ENCODE measurements around the gene SBK3. TPM values are rescaled to one million over a fixed set of nuclear protein-coding genes. Genes with fewer than 3 reads are reported as not detected.

Gene SBK3
- total RNA-seq, 2 donors from 2014 or later, result not detected

DNA sequence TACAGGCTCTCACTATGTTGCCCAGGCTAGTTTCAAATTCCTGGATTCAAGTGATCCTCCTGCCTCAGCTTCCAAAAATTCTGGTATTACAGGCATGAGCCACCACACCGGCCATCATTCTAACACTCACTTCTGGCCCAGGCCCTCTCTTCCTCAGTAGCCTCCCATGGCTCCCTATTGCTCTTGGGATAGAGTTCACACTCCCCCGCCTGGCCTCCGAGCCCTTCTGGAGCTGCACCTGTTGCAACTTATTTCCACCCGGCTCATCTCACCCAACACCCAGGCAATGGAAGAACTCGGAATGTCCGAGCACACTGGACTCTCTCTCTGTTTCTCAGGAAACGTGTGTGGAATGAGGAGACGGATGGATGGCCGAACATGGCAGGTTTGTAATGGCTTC lies 9.0 kb upstream of the SBK3 start:
- no peaks in the 10 kb centered on the region for H3K36me3 Mint-ChIP-seq (ENCODE audit: low read depth)
- H3K4me1 Mint-ChIP-seq, result no peaks in the 10 kb centered on the region
- H3K9me3 Mint-ChIP-seq, result no peaks in the 10 kb centered on the region
- no peak for ATAC-seq (replicated peaks)
- peaks cover 7% of the 10 kb centered on the region for H3K27me3 Mint-ChIP-seq
- H3K27ac Mint-ChIP-seq, result peak overlapping the region; percentile 9
- H3K4me3 Mint-ChIP-seq, result no peak overlapping the region

- ATAC-seq (replicated peaks), result no peak
- H3K27me3 Mint-ChIP-seq, result peaks cover 7% of the 10 kb centered on the region
- no peak overlapping the region for H3K27ac Mint-ChIP-seq
- H3K36me3 Mint-ChIP-seq (ENCODE audit: low read depth), result no peaks in the 10 kb centered on the region
- no peaks in the 10 kb centered on the region for H3K4me1 Mint-ChIP-seq
- H3K4me3 Mint-ChIP-seq, result no peak overlapping the region
- no peaks in the 10 kb centered on the region for H3K9me3 Mint-ChIP-seq
Measured at GRCh38 chr19:55553217-55554182, 8.2 kb upstream of the SBK3 start.

DNA sequence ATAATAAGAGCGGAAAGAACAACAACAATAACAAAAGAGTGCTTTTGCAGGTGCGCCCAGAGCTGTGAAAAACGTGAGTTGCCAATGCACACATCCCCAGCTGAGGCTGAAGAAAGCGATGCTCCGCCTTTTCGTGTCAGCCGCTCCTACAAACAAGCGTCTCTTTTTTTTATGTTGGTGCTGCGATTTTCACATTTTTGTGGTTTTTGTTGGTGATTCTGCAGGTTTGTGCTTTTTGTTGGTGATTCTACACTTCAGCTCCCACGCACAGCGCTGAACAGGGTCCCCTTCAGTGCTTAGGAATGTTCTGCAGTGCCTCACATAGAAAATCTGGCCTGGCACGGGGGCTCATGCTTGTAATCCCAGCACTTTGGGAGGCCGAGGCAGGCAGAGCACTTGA lies 7.3 kb upstream of the SBK3 start:
- Mint-ChIP-seq H3K27ac (no peak overlapping the region), H3K27me3 (peaks cover 11% of the 10 kb centered on the region), H3K4me3 (no peak overlapping the region), H3K9me3 (no peaks in the 10 kb centered on the region), H3K4me1 (no peaks in the 10 kb centered on the region), H3K36me3 (ENCODE audit: low read depth) (no peaks in the 10 kb centered on the region)
- ATAC-seq (replicated peaks), result no peak

DNA sequence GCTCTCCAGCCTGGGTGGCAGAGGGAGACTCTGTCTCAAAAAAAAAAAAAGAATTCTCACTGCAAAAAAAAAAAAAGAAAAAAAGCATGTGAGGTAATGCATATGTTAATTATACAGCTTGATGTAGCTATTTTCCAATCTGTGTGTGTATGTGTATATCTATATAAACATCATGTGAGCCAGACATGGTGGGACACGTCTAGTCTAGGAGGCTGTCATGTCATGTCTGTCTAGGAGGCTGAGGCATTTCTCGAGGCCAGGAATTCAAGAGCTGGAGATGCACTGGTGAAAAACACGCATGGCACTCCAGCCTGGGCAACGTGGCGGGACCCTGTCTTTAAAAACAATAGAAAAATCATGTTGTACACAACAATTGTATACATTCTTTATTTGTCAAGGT lies 6.9 kb upstream of the SBK3 start:
- no peaks in the 10 kb centered on the region for H3K36me3 Mint-ChIP-seq (ENCODE audit: low read depth)
- no peaks in the 10 kb centered on the region for H3K4me1 Mint-ChIP-seq
- H3K9me3 Mint-ChIP-seq, result no peaks in the 10 kb centered on the region
- H3K27me3 Mint-ChIP-seq, result peaks cover 12% of the 10 kb centered on the region
- no peak overlapping the region for H3K27ac Mint-ChIP-seq
- no peak for ATAC-seq (replicated peaks)
- H3K4me3 Mint-ChIP-seq, result no peak overlapping the region

DNA sequence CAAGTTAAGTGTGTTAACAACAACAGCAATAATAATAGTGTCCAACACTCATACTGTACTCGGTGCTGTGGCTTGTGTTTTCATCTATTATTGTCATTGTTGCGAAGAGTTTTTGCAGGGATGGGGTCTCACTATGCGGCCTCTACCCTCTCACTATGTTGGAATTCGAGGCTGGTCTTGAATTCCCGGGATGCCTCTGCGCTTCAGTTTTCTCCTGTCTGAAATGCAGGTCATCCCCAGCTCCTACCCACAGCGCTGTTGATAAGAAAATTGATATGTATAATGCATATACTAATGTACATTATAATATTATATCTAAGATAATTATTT lies 4.9 kb upstream of the SBK3 start:
- Mint-ChIP-seq H3K4me1 (no peaks in the 10 kb centered on the region), H3K27ac (no peak overlapping the region), H3K4me3 (no peak overlapping the region), H3K36me3 (ENCODE audit: low read depth) (no peaks in the 10 kb centered on the region), H3K27me3 (peaks cover 21% of the 10 kb centered on the region), H3K9me3 (no peaks in the 10 kb centered on the region)
- no peak for ATAC-seq (replicated peaks)

GRCh38 chr19:55549500-55550320 lies 4.4 kb upstream of the SBK3 start:
- no peaks in the 10 kb centered on the region for H3K4me1 Mint-ChIP-seq
- no peaks in the 10 kb centered on the region for H3K9me3 Mint-ChIP-seq
- H3K27ac Mint-ChIP-seq, result no peak overlapping the region
- H3K27me3 Mint-ChIP-seq, result peaks cover 24% of the 10 kb centered on the region
- H3K4me3 Mint-ChIP-seq, result no peak overlapping the region
- ATAC-seq (replicated peaks), result no peak
- H3K36me3 Mint-ChIP-seq (ENCODE audit: low read depth), result no peaks in the 10 kb centered on the region

- no peak for ATAC-seq (replicated peaks)
- no peak overlapping the region for H3K27ac Mint-ChIP-seq
Measured at GRCh38 chr19:55546822-55547614, 1.7 kb upstream of the SBK3 start.

GRCh38 chr19:55546011-55546410 lies 668 bp upstream of the SBK3 start:
- Mint-ChIP-seq H3K4me1 (no peaks in the 10 kb centered on the region), H3K36me3 (ENCODE audit: low read depth) (no peaks in the 10 kb centered on the region), H3K27me3 (peaks cover 21% of the 10 kb centered on the region), H3K4me3 (no peak overlapping the region), H3K9me3 (no peaks in the 10 kb centered on the region), H3K27ac (no peak overlapping the region)
- ATAC-seq (replicated peaks), result no peak

More at GRCh38 chr19:55546822-55547614, 1.7 kb upstream of the SBK3 start:
- no peaks in the 10 kb centered on the region for H3K36me3 Mint-ChIP-seq (ENCODE audit: low read depth)
- H3K9me3 Mint-ChIP-seq, result no peaks in the 10 kb centered on the region
- H3K27me3 Mint-ChIP-seq, result peaks cover 21% of the 10 kb centered on the region
- H3K4me3 Mint-ChIP-seq, result no peak overlapping the region
- no peaks in the 10 kb centered on the region for H3K4me1 Mint-ChIP-seq

DNA sequence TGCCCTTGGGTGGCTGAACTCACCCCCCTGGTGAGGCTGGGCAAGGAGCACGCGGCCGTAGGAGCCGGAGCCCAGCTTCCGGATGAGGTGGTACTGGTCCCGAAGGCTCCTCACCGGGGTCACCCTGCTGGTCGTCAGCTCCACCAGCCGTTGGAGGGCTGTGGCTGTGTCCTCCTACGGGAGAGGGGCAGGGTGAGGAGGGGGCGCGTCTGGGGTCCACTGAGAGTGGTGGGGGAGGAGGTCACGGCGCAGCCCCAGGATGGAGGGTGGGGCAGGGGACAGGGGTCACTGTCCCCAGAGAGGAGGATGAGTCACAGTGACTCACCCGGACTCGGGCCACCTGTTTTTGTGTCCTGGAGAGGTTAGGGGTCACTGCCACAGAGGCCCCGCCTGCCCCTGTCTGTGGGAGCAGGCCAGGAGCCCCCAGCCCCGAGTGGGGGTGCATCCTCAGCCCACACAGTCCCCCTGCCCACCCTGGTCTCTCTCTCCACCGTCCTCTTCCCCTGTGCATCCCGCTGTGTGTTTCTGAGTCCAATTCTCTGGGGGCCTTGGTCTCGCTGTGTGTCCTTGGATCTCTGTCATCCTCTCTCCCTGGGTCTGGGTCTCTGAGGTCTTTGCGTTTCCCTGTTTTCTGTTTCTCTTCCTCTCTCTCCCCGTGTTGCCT lies 435 bp downstream of the SBK3 start:
- no peak for ATAC-seq (replicated peaks)

DNA sequence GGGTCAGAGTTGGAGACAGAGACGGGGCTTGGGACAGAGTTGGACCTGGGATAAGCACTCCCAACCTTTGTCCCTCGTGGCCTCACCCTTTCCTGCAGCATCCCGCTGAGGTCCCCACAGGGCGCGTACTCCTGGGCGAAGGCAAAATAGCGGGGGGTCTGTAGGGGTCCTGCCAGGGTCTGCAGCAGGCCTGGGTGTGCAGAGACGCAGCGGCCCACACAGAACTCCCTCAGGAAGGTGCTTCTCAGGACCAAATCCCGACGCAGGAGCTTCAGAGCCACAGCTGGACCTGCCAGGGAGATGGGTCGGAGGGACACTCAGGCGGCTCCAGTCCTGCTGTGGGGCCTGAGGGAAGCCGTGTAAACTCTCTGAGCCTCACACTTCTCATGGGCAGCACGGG lies 1.3 kb downstream of the SBK3 start:
- no peak for ATAC-seq (replicated peaks)
- H3K27ac Mint-ChIP-seq, result no peak overlapping the region
- no peaks in the 10 kb centered on the region for H3K36me3 Mint-ChIP-seq (ENCODE audit: low read depth)
- H3K9me3 Mint-ChIP-seq, result no peaks in the 10 kb centered on the region
- H3K4me3 Mint-ChIP-seq, result no peak overlapping the region
- H3K27me3 Mint-ChIP-seq, result peaks cover 21% of the 10 kb centered on the region
- H3K4me1 Mint-ChIP-seq, result no peaks in the 10 kb centered on the region

More for the DNA sequence above, 435 bp downstream of the SBK3 start:
- Mint-ChIP-seq H3K27me3 (peaks cover 21% of the 10 kb centered on the region), H3K27ac (no peak overlapping the region), H3K9me3 (no peaks in the 10 kb centered on the region), H3K4me1 (no peaks in the 10 kb centered on the region), H3K4me3 (no peak overlapping the region), H3K36me3 (ENCODE audit: low read depth) (no peaks in the 10 kb centered on the region)

- H3K27ac Mint-ChIP-seq, result no peak overlapping the region
- ATAC-seq (replicated peaks), result no peak
- peaks cover 21% of the 10 kb centered on the region for H3K27me3 Mint-ChIP-seq
- H3K36me3 Mint-ChIP-seq (ENCODE audit: low read depth), result no peaks in the 10 kb centered on the region
- no peaks in the 10 kb centered on the region for H3K4me1 Mint-ChIP-seq
- no peaks in the 10 kb centered on the region for H3K9me3 Mint-ChIP-seq
- H3K4me3 Mint-ChIP-seq, result no peak overlapping the region
Measured at GRCh38 chr19:55543567-55543966, 1.8 kb downstream of the SBK3 start.

GRCh38 chr19:55542292-55542855 lies 3.0 kb downstream of the SBK3 start:
- Mint-ChIP-seq H3K27me3 (peaks cover 13% of the 10 kb centered on the region), H3K4me1 (no peaks in the 10 kb centered on the region), H3K4me3 (no peak overlapping the region), H3K36me3 (ENCODE audit: low read depth) (no peaks in the 10 kb centered on the region), H3K27ac (no peak overlapping the region), H3K9me3 (no peaks in the 10 kb centered on the region)
- ATAC-seq (replicated peaks), result no peak

- peaks cover 11% of the 10 kb centered on the region for H3K27me3 Mint-ChIP-seq
- H3K4me1 Mint-ChIP-seq, result no peaks in the 10 kb centered on the region
- H3K36me3 Mint-ChIP-seq (ENCODE audit: low read depth), result no peaks in the 10 kb centered on the region
- no peak overlapping the region for H3K27ac Mint-ChIP-seq
- ATAC-seq (replicated peaks), result no peak
- H3K9me3 Mint-ChIP-seq, result no peaks in the 10 kb centered on the region
- no peak overlapping the region for H3K4me3 Mint-ChIP-seq
Measured at GRCh38 chr19:55541091-55541490, 4.3 kb downstream of the SBK3 start.

GRCh38 chr19:55540619-55541018 lies 4.7 kb downstream of the SBK3 start:
- peaks cover 6% of the 10 kb centered on the region for H3K27me3 Mint-ChIP-seq
- H3K36me3 Mint-ChIP-seq (ENCODE audit: low read depth), result no peaks in the 10 kb centered on the region
- no peaks in the 10 kb centered on the region for H3K9me3 Mint-ChIP-seq
- no peak overlapping the region for H3K27ac Mint-ChIP-seq
- no peak overlapping the region for H3K4me3 Mint-ChIP-seq
- H3K4me1 Mint-ChIP-seq, result no peaks in the 10 kb centered on the region
- ATAC-seq (replicated peaks), result no peak
